Bone marrow (tissue), 2 donors: ENCODE measurements around the gene SLC35G3.
"Not testable (repeated sequence)": the region's sequence is repeated elsewhere in the genome, so short reads cannot be mapped to it uniquely, and the experiment has no call there.

Experiments used
- DNase-seq, 2 donors: peaks; one replicate each; lab custom pipeline; 2025; lab: John Stamatoyannopoulos, UW

The SLC35G3 gene

GRCh38 chr17:35194001-35194400 is at the start of gene SLC35G3:
Gene SLC35G3, minus strand, starts transcription at chr17:35194393. Its CDS starts 86 bp downstream, at chr17:35194307.
- DNase-seq: not testable (repeated sequence)

- DNase-seq: no peak
Observed at GRCh38 chr17:35243561-35244340, 49.6 kb upstream of the SLC35G3 start.

GRCh38 chr17:35242805-35243560 is 48.8 kb upstream of the SLC35G3 start, which contains the start of gene SLFN5:
Gene SLFN5, plus strand, starts transcription at chr17:35243072. Its CDS starts 15,619 bp downstream, at chr17:35258691.
- peak; percentile 18 to 83 for DNase-seq

- DNase-seq: peak in 1 of 2 donors; percentile 59
Observed at GRCh38 chr17:35242158-35242804, 48.1 kb upstream of the SLC35G3 start.

- no peak for DNase-seq
Observed at GRCh38 chr17:35241520-35241919, 47.3 kb upstream of the SLC35G3 start.

GRCh38 chr17:35240861-35241260 is 46.7 kb upstream of the SLC35G3 start:
- DNase-seq: no peak

- DNase-seq: no peak
Observed at GRCh38 chr17:35239823-35240222, 45.6 kb upstream of the SLC35G3 start.

GRCh38 chr17:35238821-35239220 is 44.6 kb upstream of the SLC35G3 start:
- no peak for DNase-seq

GRCh38 chr17:35236821-35237220 is 42.6 kb upstream of the SLC35G3 start:
- DNase-seq: no peak

GRCh38 chr17:35235917-35236316 is 41.7 kb upstream of the SLC35G3 start:
- no peak for DNase-seq

GRCh38 chr17:35235289-35235688 is 41.1 kb upstream of the SLC35G3 start:
- no peak for DNase-seq

- DNase-seq: not testable (repeated sequence)
Observed at GRCh38 chr17:35234315-35234714, 40.1 kb upstream of the SLC35G3 start.

GRCh38 chr17:35229638-35230037 is 35.4 kb upstream of the SLC35G3 start:
- no peak for DNase-seq

GRCh38 chr17:35227546-35227945 is 33.4 kb upstream of the SLC35G3 start:
- DNase-seq: no peak

GRCh38 chr17:35224436-35224835 is 30.2 kb upstream of the SLC35G3 start:
- DNase-seq: no peak

GRCh38 chr17:35222452-35222851 is 28.3 kb upstream of the SLC35G3 start:
- no peak for DNase-seq

- no peak for DNase-seq
Observed at GRCh38 chr17:35218915-35219314, 24.7 kb upstream of the SLC35G3 start.

GRCh38 chr17:35217107-35217506 is 22.9 kb upstream of the SLC35G3 start:
- no peak for DNase-seq

GRCh38 chr17:35214631-35215273 is 20.6 kb upstream of the SLC35G3 start:
- DNase-seq: no peak

- DNase-seq: peak in 1 of 2 donors; percentile 17
Observed at GRCh38 chr17:35214192-35214591, 20.0 kb upstream of the SLC35G3 start.

GRCh38 chr17:35213412-35213940 is 19.3 kb upstream of the SLC35G3 start:
- DNase-seq: no peak

GRCh38 chr17:35212668-35213067 is 18.5 kb upstream of the SLC35G3 start:
- no peak for DNase-seq
